HepG2 (cell line): ENCODE data around the gene NUBP2. TPM values are rescaled to one million over a fixed set of nuclear protein-coding genes. Genes with fewer than 3 reads are reported as not detected.

ENCODE experiments used
- BHLHE40 ChIP-seq: IDR thresholded peaks from 2 replicates; pipeline ENCODE4 v1.6.1; 2011; ENCODE audit warnings: low read length, improper control_type of control experiment
- HDAC6 ChIP-seq: fragments of 200-600 bp; sonication (generic); IDR thresholded peaks from 2 replicates; pipeline ENCODE4 v1.7.0; 2017; ENCODE audit warnings: mild to moderate bottlenecking, antibody characterized with exemption, low read length, low read depth
- MYNN ChIP-seq: sonication (generic); formaldehyde crosslinking; IDR thresholded peaks from 2 replicates; pipeline ENCODE4 v1.4.0; 2020; ENCODE audit warnings: mild to moderate bottlenecking, low read depth, missing genetic modification reagents
- POLR2A ChIP-seq, 2 experiments: IDR thresholded peaks; 2 replicates each; pipeline ENCODE4 v1.6.1; 2011; ENCODE audit warnings: low read depth in 2 of 2, low read length in 2 of 2, mild to moderate bottlenecking in 1 of 2, moderate library complexity in 1 of 2; ENCODE audit not compliant: insufficient read depth in 1 of 2
- SOX13 ChIP-seq, 3 experiments: fragments of 450-650 bp in 1 of 3; sonication (generic) in 1 of 3; formaldehyde crosslinking in 1 of 3; IDR thresholded peaks in 2 of 3; conservative IDR thresholded peaks in 1 of 3; 2 replicates each; pipeline versions ENCODE4 v1.5.0 to v1.6.1; 2016 to 2020; ENCODE audit warnings: antibody characterized with exemption in 1 of 3, mild to moderate bottlenecking in 1 of 3, missing compliant biosample characterization in 1 of 3, missing genetic modification reagents in 1 of 3, moderate library complexity in 1 of 3
- SRSF9 ChIP-seq: fragments of 200-400 bp; formaldehyde crosslinking; IDR thresholded peaks from 2 replicates; pipeline ENCODE4 v1.6.1; 2018; ENCODE audit warnings: borderline replicate concordance, mild to moderate bottlenecking, low read depth, low read length; ENCODE audit not compliant: insufficient read depth, poor library complexity, severe bottlenecking
- YEATS4 ChIP-seq: sonication (generic); formaldehyde crosslinking; IDR thresholded peaks from 2 replicates; pipeline ENCODE4 v1.4.0; 2020; ENCODE audit warnings: missing genetic modification reagents, borderline replicate concordance
- ZKSCAN8 ChIP-seq: IDR thresholded peaks from 2 replicates; pipeline ENCODE4 v1.6.1; 2016; ENCODE audit warnings: borderline replicate concordance, missing genetic modification reagents, missing compliant biosample characterization
- ZNF343 ChIP-seq: sonication (generic); formaldehyde crosslinking; IDR thresholded peaks from 2 replicates; pipeline ENCODE4 v1.4.0; 2020; ENCODE audit warnings: mild to moderate bottlenecking, missing genetic modification reagents
- ZNF484 ChIP-seq: sonication (generic); formaldehyde crosslinking; IDR thresholded peaks from 2 replicates; pipeline ENCODE4 v1.5.1; 2020; ENCODE audit warnings: mild to moderate bottlenecking, low read depth, missing genetic modification reagents, borderline replicate concordance
- ZNF576 ChIP-seq: sonication (generic); formaldehyde crosslinking; IDR thresholded peaks from 2 replicates; pipeline ENCODE4 v1.4.0; 2020; ENCODE audit warnings: mild to moderate bottlenecking, missing genetic modification reagents
- ZNF720 ChIP-seq: sonication (generic); formaldehyde crosslinking; IDR thresholded peaks from 2 replicates; pipeline ENCODE4 v1.4.0; 2020; ENCODE audit warnings: missing genetic modification reagents
- ZNF75D ChIP-seq: sonication (generic); formaldehyde crosslinking; IDR thresholded peaks from 2 replicates; pipeline ENCODE4 v1.8.1; 2023; ENCODE audit warnings: missing genetic modification reagents, mild to moderate bottlenecking, borderline replicate concordance
- polyA plus RNA-seq, 8 experiments: library from polyadenylated mRNA; depleted of rRNA in 3 of 8; stranded (reverse) in 7 of 8; unstranded in 1 of 8; fragments of >200 nt; fragmentation: Illumina TruSeq in 4 of 8; extraction: Trizol in 4 of 8; gene quantifications; 2 replicates each; pipeline versions ENCODE4 v1.2.1 to v1.2.3, GENCODE V29; 2011 to 2016; ENCODE audit warnings: low read depth in 4 of 8, missing spikeins in 1 of 8, mixed read lengths in 1 of 8; ENCODE audit not compliant: insufficient read depth in 1 of 8
- total RNA-seq, 5 experiments: library from RNA; depleted of rRNA; stranded (reverse); fragments of >200 nt; fragmentation: Illumina TruSeq; extraction: Trizol; gene quantifications; 2 replicates each; pipeline ENCODE4 v1.2.3, GENCODE V29; 2016; ENCODE audit warnings: low read depth in 1 of 5
- TF ChIP-seq, protein P1 (sequence below): sonication (generic); formaldehyde crosslinking; IDR thresholded peaks from 2 replicates; pipeline ENCODE4 v1.4.0; 2020; ENCODE audit warnings: missing genetic modification reagents, borderline replicate concordance
- TF ChIP-seq, protein P2 (sequence below): sonication (generic); formaldehyde crosslinking; conservative IDR thresholded peaks from 2 replicates; pipeline ENCODE4 v1.4.0; 2020; ENCODE audit warnings: missing genetic modification reagents
- TF ChIP-seq, protein P3 (sequence below): sonication (generic); formaldehyde crosslinking; conservative IDR thresholded peaks from 2 replicates; pipeline ENCODE4 v1.4.0; 2020; ENCODE audit warnings: missing genetic modification reagents
- TF ChIP-seq, protein P4 (sequence below): sonication (generic); formaldehyde crosslinking; conservative IDR thresholded peaks from 2 replicates; pipeline ENCODE4 v1.8.0; 2022; ENCODE audit warnings: missing genetic modification reagents

Gene NUBP2
- total and polyA plus RNA-seq, 2 of the 13 experiments (the other 11 are each of a cell fraction or from before 2014, with no cell fraction given): 25.7 to 61.5 TPM

DNA sequence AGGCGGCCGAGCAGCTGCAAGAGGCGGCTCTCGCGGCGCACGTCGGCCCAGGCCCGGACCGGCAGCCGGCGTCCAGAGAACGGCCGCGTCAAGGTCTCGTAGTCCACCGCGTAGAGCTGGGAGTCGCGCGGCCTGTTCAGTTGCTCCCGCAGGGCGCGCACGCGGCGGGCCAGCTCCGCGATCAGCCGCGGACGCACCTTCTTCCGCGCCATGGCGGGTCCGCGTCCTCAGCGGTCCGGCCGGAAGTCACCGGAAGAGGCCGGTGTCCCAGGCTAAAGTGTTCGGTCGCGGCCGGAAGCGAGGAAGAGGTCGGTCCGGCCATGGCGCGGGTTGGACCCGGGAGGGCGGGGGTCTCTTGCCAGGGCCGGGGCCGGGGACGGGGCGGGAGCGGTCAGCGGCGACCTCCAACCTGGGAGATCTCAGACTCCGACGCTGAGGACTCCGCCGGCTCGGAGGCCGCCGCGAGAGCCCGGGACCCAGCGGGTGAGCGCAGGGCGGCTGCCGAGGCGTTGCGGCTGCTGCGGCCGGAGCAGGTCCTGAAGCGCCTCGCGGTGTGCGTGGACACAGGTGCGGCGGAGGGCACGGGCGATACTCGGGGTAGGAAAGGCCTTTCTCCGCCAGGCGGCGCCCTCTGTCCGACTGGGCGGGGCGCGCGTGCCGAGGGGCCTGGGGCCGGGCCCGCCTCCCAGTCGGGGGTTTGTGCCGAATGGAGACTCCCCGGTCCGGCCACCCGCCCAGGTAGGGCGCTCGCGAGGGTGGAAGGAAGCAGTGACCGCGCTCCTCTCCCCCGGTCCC lies 9.7 kb upstream of the NUBP2 start, which contains the start of gene MRPS34 (continued):
- TF ChIP-seq, protein P1, sequence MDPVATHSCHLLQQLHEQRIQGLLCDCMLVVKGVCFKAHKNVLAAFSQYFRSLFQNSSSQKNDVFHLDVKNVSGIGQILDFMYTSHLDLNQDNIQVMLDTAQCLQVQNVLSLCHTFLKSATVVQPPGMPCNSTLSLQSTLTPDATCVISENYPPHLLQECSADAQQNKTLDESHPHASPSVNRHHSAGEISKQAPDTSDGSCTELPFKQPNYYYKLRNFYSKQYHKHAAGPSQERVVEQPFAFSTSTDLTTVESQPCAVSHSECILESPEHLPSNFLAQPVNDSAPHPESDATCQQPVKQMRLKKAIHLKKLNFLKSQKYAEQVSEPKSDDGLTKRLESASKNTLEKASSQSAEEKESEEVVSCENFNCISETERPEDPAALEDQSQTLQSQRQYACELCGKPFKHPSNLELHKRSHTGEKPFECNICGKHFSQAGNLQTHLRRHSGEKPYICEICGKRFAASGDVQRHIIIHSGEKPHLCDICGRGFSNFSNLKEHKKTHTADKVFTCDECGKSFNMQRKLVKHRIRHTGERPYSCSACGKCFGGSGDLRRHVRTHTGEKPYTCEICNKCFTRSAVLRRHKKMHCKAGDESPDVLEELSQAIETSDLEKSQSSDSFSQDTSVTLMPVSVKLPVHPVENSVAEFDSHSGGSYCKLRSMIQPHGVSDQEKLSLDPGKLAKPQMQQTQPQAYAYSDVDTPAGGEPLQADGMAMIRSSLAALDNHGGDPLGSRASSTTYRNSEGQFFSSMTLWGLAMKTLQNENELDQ: peak; percentile 35; the same call in 1 of the 2 replicates
- TF ChIP-seq BHLHE40 (peak; percentile 87), ZNF343 (CRISPR knock-in tag) (0 out of 2 replicates have a peak, but pooled peaks have one; percentile 58), HDAC6 (no peak), ZNF720 (CRISPR knock-in tag) (no peak; the same call in 1 of the 2 replicates), MYNN (CRISPR knock-in tag) (peak; percentile 24; the same call in 1 of the 2 replicates), ZKSCAN8 (CRISPR knock-in tag) (peak; percentile 90; the same call in 1 of the 2 replicates), ZNF576 (no peak), SRSF9 (no peak), POLR2A (IDR thresholded peaks at IDR 0.05; ENCODE audit: insufficient read depth in 1 of 2, low read depth in 2 of 2, low read length in 2 of 2) (peak; percentile 73 to 86), SOX13 (IDR thresholded peaks at IDR 0.05) (no peak), SOX13 (CRISPR knock-in tag; conservative IDR thresholded peaks at IDR 0.05 in 1 of 2, IDR thresholded peaks at IDR 0.05 in 1 of 2) (0 out of 4 replicates have a peak, but pooled peaks of 1 of the 2 experiments have one; percentile 32), ZNF484 (CRISPR knock-in tag) (no peak), ZNF75D (CRISPR knock-in tag) (no peak), YEATS4 (CRISPR knock-in tag) (peak; percentile 99)
- TF ChIP-seq, protein P2, sequence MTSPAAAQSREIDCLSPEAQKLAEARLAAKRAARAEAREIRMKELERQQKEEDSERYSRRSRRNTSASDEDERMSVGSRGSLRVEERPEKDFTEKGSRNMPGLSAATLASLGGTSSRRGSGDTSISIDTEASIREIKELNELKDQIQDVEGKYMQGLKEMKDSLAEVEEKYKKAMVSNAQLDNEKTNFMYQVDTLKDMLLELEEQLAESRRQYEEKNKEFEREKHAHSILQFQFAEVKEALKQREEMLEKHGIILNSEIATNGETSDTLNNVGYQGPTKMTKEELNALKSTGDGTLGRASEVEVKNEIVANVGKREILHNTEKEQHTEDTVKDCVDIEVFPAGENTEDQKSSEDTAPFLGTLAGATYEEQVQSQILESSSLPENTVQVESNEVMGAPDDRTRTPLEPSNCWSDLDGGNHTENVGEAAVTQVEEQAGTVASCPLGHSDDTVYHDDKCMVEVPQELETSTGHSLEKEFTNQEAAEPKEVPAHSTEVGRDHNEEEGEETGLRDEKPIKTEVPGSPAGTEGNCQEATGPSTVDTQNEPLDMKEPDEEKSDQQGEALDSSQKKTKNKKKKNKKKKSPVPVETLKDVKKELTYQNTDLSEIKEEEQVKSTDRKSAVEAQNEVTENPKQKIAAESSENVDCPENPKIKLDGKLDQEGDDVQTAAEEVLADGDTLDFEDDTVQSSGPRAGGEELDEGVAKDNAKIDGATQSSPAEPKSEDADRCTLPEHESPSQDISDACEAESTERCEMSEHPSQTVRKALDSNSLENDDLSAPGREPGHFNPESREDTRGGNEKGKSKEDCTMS (CRISPR knock-in tag): no peak
- TF ChIP-seq, protein P3, sequence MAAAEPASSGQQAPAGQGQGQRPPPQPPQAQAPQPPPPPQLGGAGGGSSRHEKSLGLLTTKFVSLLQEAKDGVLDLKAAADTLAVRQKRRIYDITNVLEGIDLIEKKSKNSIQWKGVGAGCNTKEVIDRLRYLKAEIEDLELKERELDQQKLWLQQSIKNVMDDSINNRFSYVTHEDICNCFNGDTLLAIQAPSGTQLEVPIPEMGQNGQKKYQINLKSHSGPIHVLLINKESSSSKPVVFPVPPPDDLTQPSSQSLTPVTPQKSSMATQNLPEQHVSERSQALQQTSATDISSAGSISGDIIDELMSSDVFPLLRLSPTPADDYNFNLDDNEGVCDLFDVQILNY (CRISPR knock-in tag): peak; percentile 70; the same call in 1 of the 2 replicates
- TF ChIP-seq, protein P4, sequence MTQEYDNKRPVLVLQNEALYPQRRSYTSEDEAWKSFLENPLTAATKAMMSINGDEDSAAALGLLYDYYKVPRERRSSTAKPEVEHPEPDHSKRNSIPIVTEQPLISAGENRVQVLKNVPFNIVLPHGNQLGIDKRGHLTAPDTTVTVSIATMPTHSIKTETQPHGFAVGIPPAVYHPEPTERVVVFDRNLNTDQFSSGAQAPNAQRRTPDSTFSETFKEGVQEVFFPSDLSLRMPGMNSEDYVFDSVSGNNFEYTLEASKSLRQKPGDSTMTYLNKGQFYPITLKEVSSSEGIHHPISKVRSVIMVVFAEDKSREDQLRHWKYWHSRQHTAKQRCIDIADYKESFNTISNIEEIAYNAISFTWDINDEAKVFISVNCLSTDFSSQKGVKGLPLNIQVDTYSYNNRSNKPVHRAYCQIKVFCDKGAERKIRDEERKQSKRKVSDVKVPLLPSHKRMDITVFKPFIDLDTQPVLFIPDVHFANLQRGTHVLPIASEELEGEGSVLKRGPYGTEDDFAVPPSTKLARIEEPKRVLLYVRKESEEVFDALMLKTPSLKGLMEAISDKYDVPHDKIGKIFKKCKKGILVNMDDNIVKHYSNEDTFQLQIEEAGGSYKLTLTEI: no peak
